H1 (cell line): ENCODE data around the gene USP7. TPM values are rescaled to one million over a fixed set of nuclear protein-coding genes. Genes with fewer than 3 reads are reported as not detected.

Source experiments
- CTCF ChIA-PET: fragments of 300-600 bp; sonication (Branson Sonifier 250); formaldehyde crosslinking; loops from one replicate; lab custom pipeline; 2021; ENCODE audit not compliant: partially characterized antibody; lab: Charles Lee
- POLR2A ChIA-PET: fragments of 300-600 bp; sonication (Branson Sonifier 250); formaldehyde crosslinking; loops from one replicate; lab custom pipeline; 2021; ENCODE audit warnings: inconsistent platforms; ENCODE audit not compliant: partially characterized antibody; lab: Charles Lee
- DNase-seq, 2 experiments: peaks; one replicate each; pipeline versions ENCODE4 v3.0.0 to v3.0.0-alpha.2; 2010 to 2022; ENCODE audit warnings: low spot score in 2 of 2, low read depth in 1 of 2, mixed read lengths in 1 of 2
- FAIRE-seq: peaks from 2 replicates; lab custom pipeline; 2011; peaks lifted over from hg19 to GRCh38; lab: Jason Lieb, UNC
- H2AFZ ChIP-seq: 2 replicates; pipeline ENCODE4 v1.8.1; 2012; ENCODE audit warnings: low read length, inconsistent platforms
- H2AK5ac ChIP-seq: 2 replicates; pipeline ENCODE4 v1.6.1; 2013; ENCODE audit warnings: low read depth, low read length
- H2BK120ac ChIP-seq: replicated peaks from 2 replicates; pipeline ENCODE3; 2013; ENCODE audit warnings: low read depth, low read length, inconsistent platforms
- H2BK12ac ChIP-seq: 2 replicates; pipeline ENCODE4 v1.6.1; 2013; ENCODE audit warnings: low read depth, low read length
- H2BK15ac ChIP-seq: 2 replicates; pipeline ENCODE4 v1.6.1; 2013; ENCODE audit warnings: low read length
- H2BK20ac ChIP-seq: 2 replicates; pipeline ENCODE4 v1.6.1; 2013; ENCODE audit warnings: low read length
- H2BK5ac ChIP-seq: 2 replicates; pipeline ENCODE4 v1.6.1; 2013; ENCODE audit warnings: low read depth, low read length
- H3K14ac ChIP-seq: 2 replicates; pipeline ENCODE4 v1.6.1; 2013; ENCODE audit warnings: inconsistent platforms; ENCODE audit not compliant: insufficient read length
- H3K18ac ChIP-seq: 2 replicates; pipeline ENCODE4 v1.6.1; 2013; ENCODE audit warnings: low read length; ENCODE audit errors: extremely low read depth
- H3K23ac ChIP-seq: 2 replicates; pipeline ENCODE4 v1.6.1; 2013; ENCODE audit warnings: inconsistent platforms; ENCODE audit not compliant: insufficient read length
- H3K23me2 ChIP-seq: 2 replicates; pipeline ENCODE4 v1.6.1; 2013; ENCODE audit warnings: low read depth, low read length
- H3K27ac ChIP-seq: 2 replicates; pipeline ENCODE4 v1.6.1; 2011; ENCODE audit warnings: low read depth, low read length, inconsistent platforms
- H3K27me3 ChIP-seq, 4 experiments: replicated peaks in 1 of 4; 1 replicate in 1 of 4; 2 replicates in 3 of 4; pipeline versions ENCODE4 v1.6.1 to v1.8.1; 2011 to 2013; ENCODE audit warnings: low read length in 3 of 4, mild to moderate bottlenecking in 3 of 4, inconsistent platforms in 2 of 4, mixed read lengths in 2 of 4, moderate library complexity in 1 of 4; ENCODE audit not compliant: control insufficient read depth in 3 of 4, insufficient read depth in 3 of 4; ENCODE audit errors: extremely low read depth in 1 of 4
- H3K36me3 ChIP-seq, 4 experiments: 2 replicates each; pipeline versions ENCODE4 v1.6.1 to v1.8.1; 2011 to 2013; ENCODE audit warnings: mild to moderate bottlenecking in 4 of 4, low read length in 3 of 4, moderate library complexity in 2 of 4, control low read depth in 1 of 4, inconsistent platforms in 1 of 4; ENCODE audit not compliant: insufficient read depth in 4 of 4, control insufficient read depth in 2 of 4
- H3K4ac ChIP-seq: replicated peaks from 2 replicates; pipeline ENCODE3; 2013; ENCODE audit warnings: low read length, low read depth, mixed read lengths, inconsistent platforms; ENCODE audit not compliant: insufficient read length
- H3K4me1 ChIP-seq, 4 experiments: replicated peaks in 1 of 4; 1 replicate in 1 of 4; 2 replicates in 3 of 4; pipeline versions ENCODE4 v1.6.1 to v1.8.1; 2011 to 2013; ENCODE audit warnings: low read length in 3 of 4, inconsistent platforms in 2 of 4, mixed read lengths in 1 of 4; ENCODE audit not compliant: insufficient read depth in 4 of 4, control insufficient read depth in 3 of 4
- H3K4me2 ChIP-seq, 2 experiments: 2 replicates each; pipeline versions ENCODE4 v1.6.1 to v1.8.1; 2011 to 2013; ENCODE audit warnings: low read depth in 2 of 2, low read length in 2 of 2, control low read depth in 1 of 2, inconsistent platforms in 1 of 2, mild to moderate bottlenecking in 1 of 2; ENCODE audit not compliant: insufficient read depth in 1 of 2
- H3K4me3 ChIP-seq, 4 experiments: fragments of 200-600, 300-600 bp in 1 of 4; sonication (generic), shearing (Covaris generic), sonication (Bioruptor Twin) in 1 of 4; 2 replicates each; pipeline versions ENCODE4 v1.5.1 to v1.8.1; 2011 to 2016; ENCODE audit warnings: low read length in 4 of 4, low read depth in 3 of 4, control low read depth in 2 of 4, inconsistent platforms in 2 of 4, mild to moderate bottlenecking in 2 of 4, mixed read lengths in 1 of 4, moderate library complexity in 1 of 4; ENCODE audit not compliant: insufficient read depth in 2 of 4; ENCODE audit errors: extremely low read depth in 1 of 4
- H3K56ac ChIP-seq: replicated peaks from 2 replicates; pipeline ENCODE3; 2013; ENCODE audit warnings: low read depth, mild to moderate bottlenecking, mixed read lengths, low read length, inconsistent platforms; ENCODE audit not compliant: insufficient read length
- H3K79me1 ChIP-seq: 2 replicates; pipeline ENCODE4 v1.6.1; 2013; ENCODE audit warnings: low read depth, low read length, control low read depth
- H3K79me2 ChIP-seq, 2 experiments: 2 replicates each; pipeline versions ENCODE4 v1.6.1 to v1.8.1; 2012 to 2013; ENCODE audit warnings: low read length in 2 of 2, mild to moderate bottlenecking in 2 of 2, inconsistent platforms in 1 of 2; ENCODE audit not compliant: insufficient read depth in 2 of 2, control insufficient read depth in 1 of 2
- H3K9ac ChIP-seq, 4 experiments: replicated peaks in 1 of 4; 1 replicate in 1 of 4; 2 replicates in 3 of 4; pipeline versions ENCODE4 v1.6.1 to v1.8.1; 2011 to 2013; ENCODE audit warnings: low read depth in 3 of 4, low read length in 3 of 4, control low read depth in 2 of 4, mild to moderate bottlenecking in 2 of 4, moderate library complexity in 2 of 4, inconsistent platforms in 1 of 4; ENCODE audit errors: extremely low read depth in 1 of 4
- H3K9me3 ChIP-seq, 2 experiments: 2 replicates each; pipeline versions ENCODE4 v1.6.1 to v1.8.1; 2012 to 2013; ENCODE audit warnings: mild to moderate bottlenecking in 2 of 2, moderate library complexity in 2 of 2, control low read depth in 1 of 2, inconsistent platforms in 1 of 2, low read depth in 1 of 2, low read length in 1 of 2, mixed read lengths in 1 of 2; ENCODE audit not compliant: insufficient read depth in 2 of 2
- H4K20me1 ChIP-seq, 2 experiments: replicated peaks in 1 of 2; 2 replicates each; pipeline versions ENCODE3 to v1.8.1; 2011 to 2013; ENCODE audit warnings: inconsistent platforms in 2 of 2, low read length in 2 of 2, mild to moderate bottlenecking in 1 of 2; ENCODE audit not compliant: insufficient read depth in 2 of 2, control insufficient read depth in 1 of 2
- H4K5ac ChIP-seq: 2 replicates; pipeline ENCODE4 v1.6.1; 2013; ENCODE audit warnings: low read length, low read depth, mixed read lengths, inconsistent platforms; ENCODE audit not compliant: insufficient read length
- H4K8ac ChIP-seq: 2 replicates; pipeline ENCODE4 v1.8.0; 2013; ENCODE audit warnings: mild to moderate bottlenecking, moderate library complexity, low read length, inconsistent platforms; ENCODE audit not compliant: insufficient read depth; ENCODE audit errors: extremely low read depth
- H4K91ac ChIP-seq: replicated peaks from 2 replicates; pipeline ENCODE3; 2013; ENCODE audit warnings: low read length, mixed read lengths, inconsistent platforms; ENCODE audit not compliant: insufficient read length
- ATF2 ChIP-seq: IDR thresholded peaks from 2 replicates; pipeline ENCODE4 v1.6.1; 2012; ENCODE audit warnings: low read length, inconsistent platforms
- EGR1 ChIP-seq: IDR thresholded peaks from 2 replicates; pipeline ENCODE4 v1.6.1; 2011; ENCODE audit warnings: low read depth, low read length, borderline replicate concordance
- EZH2 ChIP-seq: fragments of 200-600 bp; sonication (generic); IDR thresholded peaks from 2 replicates; pipeline ENCODE4 v1.7.1; 2012; ENCODE audit warnings: low read depth, mild to moderate bottlenecking, moderate library complexity, low read length, inconsistent platforms; ENCODE audit not compliant: severe bottlenecking
- JUND ChIP-seq: IDR thresholded peaks from 2 replicates; pipeline ENCODE4 v1.6.1; 2011; ENCODE audit warnings: mild to moderate bottlenecking, improper control_type of control experiment, low read length
- SP2 ChIP-seq: IDR thresholded peaks from 2 replicates; pipeline ENCODE4 v1.6.1; 2012; ENCODE audit warnings: mild to moderate bottlenecking, low read length, inconsistent platforms
- ZNF274 ChIP-seq: IDR thresholded peaks from 2 replicates; pipeline ENCODE4 v1.7.0; 2012; ENCODE audit warnings: low read length, borderline replicate concordance; ENCODE audit errors: extremely low read depth
- WGBS, 2 experiments: shearing (Covaris generic) in 1 of 2; methylation state at CpG; one replicate each; pipeline versions ENCODE4 v1.1.6 to v1.1.7; 2013 to 2015; ENCODE audit warnings: low lambda C conversion rate in 2 of 2, mixed read lengths in 2 of 2, inconsistent platforms in 1 of 2, low coverage in 1 of 2, missing lambda C conversion rate in 1 of 2; ENCODE audit not compliant: insufficient replicate concordance in 2 of 2, insufficient coverage in 1 of 2, insufficient read length in 1 of 2; ENCODE audit errors: extremely low coverage in 1 of 2, missing lambda C conversion rate in 1 of 2; 5-methylcytosine and 5-hydroxymethylcytosine counted together
- polyA plus RNA-seq, 7 experiments: library from polyadenylated mRNA; depleted of rRNA in 3 of 7; stranded (reverse) in 5 of 7; unstranded in 2 of 7; fragments of >200 nt in 5 of 7; fragments of 200-250 nt in 2 of 7; gene quantifications; 1 replicate in 5 of 7; 2 replicates in 1 of 7; 4 replicates in 1 of 7; pipeline versions ENCODE4 v1.2.1 to v1.2.3, GENCODE V29; 2011 to 2013; ENCODE audit warnings: missing spikeins in 2 of 7, mixed read lengths in 2 of 7
- total RNA-seq: library from RNA; stranded (reverse); fragmentation: NEBNext Ultra II Directional; extraction: Animal tissue kit (Norgen Biotek cat#: 25700); gene quantifications from 2 replicates; pipeline ENCODE4 v1.2.1, GENCODE V29; 2021

The USP7 gene
- total and polyA plus RNA-seq, 2 of the 8 experiments (the other 6 are each of a cell fraction or from before 2014, with no cell fraction given) = 21.3 to 211 TPM

- H4K8ac ChIP-seq = no peak overlapping the region
- no peak overlapping the region for H2AFZ ChIP-seq
- no peak overlapping the region for H2BK20ac ChIP-seq
- H3K79me1 ChIP-seq = peaks cover 13% of the 10 kb centered on the region
- 95% methylated on average over 18 of the region's 18 CpGs; no CpG with 5 or more reads in 1 of the 2 experiments for WGBS, 2 experiments
- H2AK5ac ChIP-seq = no peak overlapping the region
- no peak overlapping the region for H3K23ac ChIP-seq
- no peak overlapping the region for H3K4me3 ChIP-seq
- no peak overlapping the region for H2BK120ac ChIP-seq
- H4K20me1 ChIP-seq = peaks cover 9 to 18% of the 10 kb centered on the region in 2 experiments
- FAIRE-seq = no peak
- H3K18ac ChIP-seq = no peak overlapping the region
- H3K14ac ChIP-seq = no peak overlapping the region
- H2BK5ac ChIP-seq = no peak overlapping the region
- no peak overlapping the region for H3K27ac ChIP-seq
- H3K56ac ChIP-seq = no peak overlapping the region
- H3K4ac ChIP-seq = no peak overlapping the region
- H3K9ac ChIP-seq = no peak overlapping the region
- H3K27me3 ChIP-seq = no peaks in the 10 kb centered on the region
- ChIA-PET CTCF (interaction anchor here (0.6 to 7.4 kb wide), 8 partner anchors 8 to 256 kb away, joined by 3 to 39 read pairs (median 5); no protein-coding TSS in a partner anchor), POLR2A (interaction anchor here (0.8 to 1.5 kb wide), 4 partner anchors 12 to 94 kb away, joined by 3 read pairs; no protein-coding TSS in a partner anchor)
- H2BK12ac ChIP-seq = no peak overlapping the region
- H3K9me3 ChIP-seq = no peaks in the 10 kb centered on the region
- H3K4me1 ChIP-seq = no peaks in the 10 kb centered on the region
- H2BK15ac ChIP-seq = no peak overlapping the region
- H3K23me2 ChIP-seq = no peaks in the 10 kb centered on the region
- TF ChIP-seq ATF2 = no peak
- TF ChIP-seq JUND = no peak
- TF ChIP-seq EGR1 = no peak
- no peak for TF ChIP-seq EZH2
- no peak for TF ChIP-seq SP2
- TF ChIP-seq ZNF274 = no peak
- no peak overlapping the region for H4K91ac ChIP-seq
- DNase-seq = no peak
- no peak overlapping the region for H3K4me2 ChIP-seq
- peaks cover 30 to 71% (median 55%) of the 10 kb centered on the region in 4 experiments for H3K36me3 ChIP-seq
- no peak overlapping the region for H4K5ac ChIP-seq
- H3K79me2 ChIP-seq = peaks cover 0 to 19% of the 10 kb centered on the region in 2 experiments; a peak in 2 of 4 replicates
Observed at GRCh38 chr16:8919089-8919933, 44.4 kb downstream of the USP7 start.
